Suprapubic skin (tissue), 4 donors: ENCODE measurements around the gene DDX10. TPM values are rescaled to one million over a fixed set of nuclear protein-coding genes. Genes with fewer than 3 reads are reported as not detected.
"Not testable (repeated sequence)": the region's sequence is repeated elsewhere in the genome, so short reads cannot be mapped to it uniquely, and the experiment has no call there.

Source experiments
- DNase-seq, 2 donors: peaks; one replicate each; pipeline ENCODE4 v3.0.0-alpha.2; 2019; ENCODE audit warnings: low spot score in 2 of 2
- H3K27ac ChIP-seq: fragments of 200-600 bp; sonication (generic); one replicate; pipeline ENCODE4 v1.5.1; 2019
- H3K27me3 ChIP-seq: fragments of 200-600 bp; sonication (generic); one replicate; pipeline ENCODE4 v1.5.1; 2019
- H3K36me3 ChIP-seq: fragments of 200-600 bp; sonication (generic); one replicate; pipeline ENCODE4 v1.5.1; 2019
- H3K4me1 ChIP-seq: fragments of 200-600 bp; sonication (generic); one replicate; pipeline ENCODE4 v1.5.1; 2019
- H3K4me3 ChIP-seq: fragments of 200-600 bp; sonication (generic); one replicate; pipeline ENCODE4 v1.5.1; 2019; ENCODE audit warnings: mild to moderate bottlenecking
- H3K9me3 ChIP-seq: fragments of 200-600 bp; sonication (generic); one replicate; pipeline ENCODE4 v1.5.1; 2019
- CTCF ChIP-seq, 2 donors: fragments of 200-600 bp in 1 of 2; fragments of 450-650 bp in 1 of 2; sonication (generic) in 1 of 2; IDR thresholded peaks; one replicate each; pipeline ENCODE4 v1.5.1; 2016 to 2019; ENCODE audit warnings: antibody characterized with exemption in 2 of 2, mild to moderate bottlenecking in 1 of 2, moderate library complexity in 1 of 2
- EP300 ChIP-seq: sonication (generic); formaldehyde crosslinking; IDR thresholded peaks from one replicate; pipeline ENCODE4 v1.6.1; 2017; ENCODE audit warnings: antibody characterized with exemption
- POLR2A ChIP-seq, 2 donors: fragments of 450-650 bp; IDR thresholded peaks; one replicate each; pipeline ENCODE4 v1.6.1; 2017; ENCODE audit warnings: antibody characterized with exemption in 2 of 2, mild to moderate bottlenecking in 2 of 2, moderate library complexity in 2 of 2
- POLR2AphosphoS5 ChIP-seq, 3 donors: sonication (generic); formaldehyde crosslinking; IDR thresholded peaks; one replicate each; pipeline ENCODE4 v1.6.1; 2017; ENCODE audit warnings: antibody characterized with exemption in 3 of 3
- WGBS: methylation state at CpG from one replicate; pipeline ENCODE4 v1.1.5; 2018; 5-methylcytosine and 5-hydroxymethylcytosine counted together
- total RNA-seq, 4 donors: library from RNA; depleted of rRNA; stranded (reverse); fragments of >200 nt; gene quantifications; one replicate each; pipeline ENCODE4 v1.1.0, GENCODE V29; 2016

DDX10 gene
- total RNA-seq, 4 donors from 2014 or later = 21.9 to 30.7 (median 27.2) TPM

- H3K4me1 ChIP-seq = no peaks in the 10 kb centered on the region
- H3K27ac ChIP-seq = no peak overlapping the region
- H3K36me3 ChIP-seq = no peaks in the 10 kb centered on the region
- no peak for TF ChIP-seq EP300
- no peak for TF ChIP-seq CTCF (IDR thresholded peaks at IDR 0.05)
- no peak for TF ChIP-seq POLR2AphosphoS5 (IDR thresholded peaks at IDR 0.05)
- TF ChIP-seq POLR2A (IDR thresholded peaks at IDR 0.05) = no peak
- H3K27me3 ChIP-seq = no peaks in the 10 kb centered on the region
- no peaks in the 10 kb centered on the region for H3K9me3 ChIP-seq
- no peak for DNase-seq
- WGBS = 98% methylated on average over 2 of the region's 2 CpGs
- H3K4me3 ChIP-seq = no peak overlapping the region
Measured at GRCh38 chr11:108819957-108820356, 155.1 kb downstream of the DDX10 start.

- 95% methylated on average over 11 of the region's 11 CpGs for WGBS
- not testable (repeated sequence) for DNase-seq, H3K4me3 ChIP-seq, H3K4me1 ChIP-seq, H3K36me3 ChIP-seq, H3K27ac ChIP-seq, H3K9me3 ChIP-seq, H3K27me3 ChIP-seq
Measured at GRCh38 chr11:108823960-108824359, 159.1 kb downstream of the DDX10 start.

GRCh38 chr11:108824545-108824944, 159.7 kb downstream of the DDX10 start:
- peaks cover under 1% of the 10 kb centered on the region for H3K9me3 ChIP-seq
- H3K27ac ChIP-seq = no peak overlapping the region
- no peak for TF ChIP-seq POLR2AphosphoS5 (IDR thresholded peaks at IDR 0.05)
- TF ChIP-seq EP300 = no peak
- TF ChIP-seq CTCF (IDR thresholded peaks at IDR 0.05) = no peak
- no peak for TF ChIP-seq POLR2A (IDR thresholded peaks at IDR 0.05)
- WGBS = 76% methylated on average over 3 of the region's 3 CpGs
- no peaks in the 10 kb centered on the region for H3K36me3 ChIP-seq
- no peak for DNase-seq
- H3K4me3 ChIP-seq = no peak overlapping the region
- no peaks in the 10 kb centered on the region for H3K4me1 ChIP-seq
- no peaks in the 10 kb centered on the region for H3K27me3 ChIP-seq

GRCh38 chr11:108825381-108825780, 160.5 kb downstream of the DDX10 start:
- no peaks in the 10 kb centered on the region for H3K4me1 ChIP-seq
- no peak overlapping the region for H3K27ac ChIP-seq
- no peaks in the 10 kb centered on the region for H3K36me3 ChIP-seq
- no peak for DNase-seq
- no peak for TF ChIP-seq CTCF (IDR thresholded peaks at IDR 0.05)
- no peak for TF ChIP-seq POLR2A (IDR thresholded peaks at IDR 0.05)
- no peak for TF ChIP-seq EP300
- no peak for TF ChIP-seq POLR2AphosphoS5 (IDR thresholded peaks at IDR 0.05)
- H3K27me3 ChIP-seq = no peaks in the 10 kb centered on the region
- no peak overlapping the region for H3K4me3 ChIP-seq
- 86% methylated on average over 1 of the region's 1 CpG for WGBS
- H3K9me3 ChIP-seq = peaks cover 9% of the 10 kb centered on the region

GRCh38 chr11:108826136-108826535, 161.3 kb downstream of the DDX10 start:
- H3K4me3 ChIP-seq = no peak overlapping the region
- no peaks in the 10 kb centered on the region for H3K27me3 ChIP-seq
- 88% methylated on average over 2 of the region's 2 CpGs for WGBS
- peaks cover 9% of the 10 kb centered on the region for H3K9me3 ChIP-seq
- H3K36me3 ChIP-seq = no peaks in the 10 kb centered on the region
- H3K4me1 ChIP-seq = no peaks in the 10 kb centered on the region
- TF ChIP-seq CTCF (IDR thresholded peaks at IDR 0.05) (no peak), POLR2AphosphoS5 (IDR thresholded peaks at IDR 0.05) (no peak), EP300 (no peak), POLR2A (IDR thresholded peaks at IDR 0.05) (no peak)
- no peak overlapping the region for H3K27ac ChIP-seq
- DNase-seq = no peak

GRCh38 chr11:108835624-108836023, 170.8 kb downstream of the DDX10 start:
- WGBS = 88% methylated on average over 7 of the region's 7 CpGs
- Histone ChIP-seq H3K4me3 (no peak overlapping the region), H3K27ac (no peak overlapping the region), H3K27me3 (no peaks in the 10 kb centered on the region), H3K4me1 (no peaks in the 10 kb centered on the region), H3K9me3 (no peaks in the 10 kb centered on the region), H3K36me3 (no peaks in the 10 kb centered on the region)
- no peak for DNase-seq
- TF ChIP-seq EP300 (no peak), CTCF (IDR thresholded peaks at IDR 0.05) (no peak), POLR2A (IDR thresholded peaks at IDR 0.05) (no peak), POLR2AphosphoS5 (IDR thresholded peaks at IDR 0.05) (no peak)
